Measurements from ENCODE around the gene EEF1A2.

Gene EEF1A2

DNA sequence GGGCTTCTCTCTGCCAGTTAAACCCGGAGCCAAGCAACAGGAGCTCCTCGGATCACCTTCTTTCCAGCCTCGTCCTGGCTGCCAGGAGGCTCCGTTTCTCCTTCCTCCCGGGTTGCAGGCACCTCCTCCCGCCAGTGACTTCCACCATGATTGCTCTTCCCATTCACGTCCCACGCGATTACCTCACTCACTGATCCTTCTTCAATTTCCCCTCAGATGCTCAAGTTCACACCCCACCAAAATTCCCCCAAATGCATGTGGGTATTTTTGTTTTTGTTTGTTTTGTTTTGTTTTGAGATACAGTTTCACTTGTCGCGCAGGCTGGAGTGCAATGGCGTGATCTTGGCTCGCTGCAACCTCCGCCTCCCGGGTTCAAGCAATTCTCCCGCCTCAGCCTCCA is 51.6 kb downstream of the EEF1A2 start:
- DNase-seq, result no peak

- no peak for DNase-seq
Observed at GRCh38 chr20:63446216-63447024, 52.5 kb downstream of the EEF1A2 start.

DNA sequence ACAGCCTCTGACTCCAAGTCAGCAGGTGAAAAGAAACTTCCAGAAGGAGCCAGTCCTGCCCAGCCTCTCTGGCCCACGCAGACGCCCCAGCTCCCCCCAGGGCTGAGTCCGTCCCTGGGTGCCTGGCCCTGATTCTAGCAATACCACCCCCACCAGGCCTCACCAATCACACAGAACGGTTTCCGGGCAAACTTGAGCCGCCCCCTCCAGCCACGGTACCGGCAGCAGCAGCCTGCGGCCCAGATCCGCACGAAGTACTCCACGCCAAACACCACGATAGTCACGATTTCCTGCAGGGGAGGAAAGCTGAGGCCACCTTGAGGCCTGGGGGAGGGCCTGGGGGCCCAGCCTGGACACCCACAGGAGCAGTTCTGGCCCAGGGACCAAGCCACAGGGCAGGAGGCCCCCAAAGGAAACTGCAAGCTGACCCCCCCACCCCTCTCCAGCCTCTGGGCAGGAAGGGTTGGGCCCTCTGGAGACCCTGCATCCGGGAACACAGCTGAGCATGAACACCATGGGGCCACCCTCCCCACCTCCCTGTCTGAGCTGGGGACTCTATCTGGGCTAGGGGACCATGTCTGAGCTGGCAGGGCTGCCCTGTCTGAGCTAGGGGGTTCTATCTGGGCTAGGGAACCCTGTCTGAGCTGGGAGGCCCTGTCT is 53.7 kb downstream of the EEF1A2 start:
- no peak for DNase-seq

DNA sequence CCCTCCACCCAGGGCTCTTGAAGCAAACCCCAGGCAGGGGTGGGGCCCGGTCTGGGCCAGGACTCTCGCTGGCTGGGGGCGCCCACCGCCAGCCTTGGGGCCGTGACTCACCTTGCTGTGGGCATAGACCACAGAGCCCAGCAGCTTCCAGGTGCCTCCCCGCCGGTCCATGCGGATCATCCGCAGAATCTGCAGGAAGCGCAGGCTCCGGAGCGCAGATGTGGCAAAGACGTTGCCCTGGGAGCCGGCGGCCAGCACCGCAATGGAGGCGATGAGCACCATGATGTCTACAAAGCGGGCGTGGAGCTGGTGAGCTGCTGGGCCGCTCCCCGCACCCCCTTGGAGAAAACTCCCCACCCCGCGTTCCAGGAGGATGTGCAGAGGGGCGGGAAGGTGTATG is 54.3 kb downstream of the EEF1A2 start:
- DNase-seq, result no peak

DNA sequence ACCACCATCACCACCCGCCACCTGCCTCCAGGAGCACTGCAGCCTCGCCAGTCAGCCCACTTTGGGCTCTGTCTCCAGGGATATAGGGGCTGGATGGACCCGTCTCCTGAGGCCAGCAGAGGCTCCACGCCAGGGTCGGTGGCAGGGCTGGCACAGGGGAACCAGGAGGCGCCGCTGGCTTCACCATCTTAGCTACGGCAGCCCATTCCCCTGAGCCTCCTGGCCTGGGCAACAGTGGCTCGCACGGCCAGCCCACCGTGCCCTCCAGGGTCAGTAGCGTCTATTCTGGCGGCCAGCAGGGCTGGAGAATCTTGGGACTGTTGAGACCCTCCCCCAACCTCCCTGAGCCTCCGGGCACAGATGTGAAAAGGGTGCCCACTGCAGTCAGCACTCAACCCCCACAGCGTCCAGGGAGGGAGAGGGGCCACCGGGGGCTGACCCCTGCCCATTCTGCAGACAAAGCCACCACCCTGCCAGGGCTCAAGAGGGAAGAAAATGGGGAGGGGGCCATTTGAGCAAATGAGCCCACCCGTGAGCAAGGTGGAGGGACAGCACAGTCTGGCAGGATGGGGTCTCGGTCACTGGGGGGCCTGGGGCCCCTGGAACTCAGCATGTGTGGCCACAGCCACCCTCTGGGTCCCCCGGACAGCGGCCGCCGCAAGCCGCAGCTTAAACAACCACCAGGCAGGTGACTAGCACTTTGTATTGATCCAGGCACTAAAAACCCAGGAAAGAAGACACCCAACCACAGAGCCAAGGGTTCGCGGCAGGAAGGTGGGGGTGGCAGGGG is 55.1 kb downstream of the EEF1A2 start:
- DNase-seq, result no peak

- DNase-seq, result peak; percentile 48
Observed at GRCh38 chr20:63442100-63442493, 56.8 kb downstream of the EEF1A2 start.

DNA sequence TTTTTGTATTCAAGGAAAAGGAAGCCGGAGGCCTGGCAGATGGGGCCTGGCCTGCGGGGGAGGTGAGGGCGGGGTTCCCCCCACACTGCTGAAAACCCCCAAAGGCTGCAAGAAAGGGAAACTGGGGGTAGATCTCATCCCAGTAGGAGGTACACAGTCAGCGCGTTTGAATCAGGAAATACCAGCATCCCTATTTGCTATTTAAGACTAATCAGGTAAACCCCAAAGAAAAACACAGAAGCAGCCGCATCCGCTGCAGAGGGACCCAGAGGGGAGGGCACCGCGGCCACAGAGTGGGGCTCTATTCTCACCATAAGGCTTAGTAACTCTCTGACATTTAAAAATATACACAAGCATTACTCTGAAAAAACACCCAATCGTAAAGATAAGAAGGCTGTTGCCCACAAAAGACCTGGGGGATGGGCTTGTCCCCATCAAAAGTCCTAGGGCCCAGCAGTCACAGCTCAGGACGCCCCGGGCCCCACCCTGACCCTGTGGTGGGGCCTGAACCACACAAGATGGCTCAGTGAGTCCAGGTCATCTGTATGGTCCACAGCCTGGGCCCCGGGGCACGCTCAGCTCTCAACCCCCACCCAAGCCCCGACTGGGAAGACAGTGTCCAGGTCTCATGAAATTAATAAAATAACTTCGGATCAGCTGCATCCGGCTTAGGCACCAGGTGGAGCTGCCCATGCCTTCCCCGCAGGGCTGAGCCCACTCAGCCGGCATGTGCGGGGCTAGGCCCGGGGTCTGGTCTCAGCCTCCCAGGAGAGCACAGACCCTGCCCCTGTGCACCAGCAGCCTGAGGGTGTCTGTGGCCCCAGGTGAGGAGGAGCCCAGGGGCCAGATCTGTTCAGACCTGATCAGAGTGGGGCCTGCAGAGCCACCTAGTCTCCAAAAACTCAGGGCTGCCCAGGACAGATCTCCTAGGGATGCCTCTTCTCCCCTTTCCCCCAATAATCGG is 57.5 kb downstream of the EEF1A2 start:
- DNase-seq, result no peak

GRCh38 chr20:63440366-63440955 is 58.4 kb downstream of the EEF1A2 start:
- DNase-seq, result no peak

GRCh38 chr20:63439866-63440265 is 59.0 kb downstream of the EEF1A2 start:
- DNase-seq, result no peak

DNA sequence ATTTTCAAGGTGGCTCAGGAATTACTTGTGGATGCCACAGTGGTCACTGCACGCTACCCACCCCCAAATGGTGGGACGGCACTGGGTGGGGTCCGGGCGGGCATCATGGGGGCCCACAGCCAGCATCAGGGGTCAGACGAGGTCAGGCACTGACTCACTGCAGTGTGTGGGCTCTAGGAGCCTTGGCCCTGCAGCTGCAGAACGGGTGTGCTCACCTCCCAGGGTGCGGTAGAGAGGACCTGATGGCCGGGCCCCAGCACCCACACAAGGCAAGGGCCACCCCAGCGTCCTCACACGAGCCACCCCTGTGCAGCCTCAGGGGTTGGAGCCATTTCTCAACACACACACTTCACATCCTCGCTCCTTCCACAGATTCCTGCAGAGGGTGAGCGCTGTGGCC is 60.8 kb downstream of the EEF1A2 start:
- no peak for DNase-seq

Measured in NCI-H1105 treated with DMSO at 0.1 percent for 48 hours (cell line).